ENCODE data around the gene RTTN.

- no peak for TF ChIP-seq CTCF (IDR thresholded peaks at IDR 0.05; ENCODE audit: low read length)
- no peak for TF ChIP-seq EZH2phosphoT487 (IDR thresholded peaks at IDR 0.05; ENCODE audit: low read length)
- TF ChIP-seq EZH2 (optimal IDR thresholded peaks at IDR 0.05; ENCODE audit: low read depth, low read length) = no peak
These were observed 43.6 kb upstream of the RTTN start for GRCh38 chr18:70249118-70249517.
